IMR-90 (cell line): ENCODE measurements around the gene FBXL13. TPM values are rescaled to one million over a fixed set of nuclear protein-coding genes. Genes with fewer than 3 reads are reported as not detected.

Source experiments
- ATAC-seq: fragments of 200-7000 bp; cut with Tn5 transposase; 2 replicates; pipeline ENCODE4 v1.9.1; 2020; ENCODE audit warnings: low read depth, mild to moderate bottlenecking, moderate library complexity
- BruUV-seq: library from RNA; stranded (reverse); fragments of 400-500 nt; replicated peaks from 2 replicates; lab custom pipeline; 2021; lab: Mats Ljungman, UMichigan
- CTCF ChIA-PET: fragments of 300-600 bp; formaldehyde crosslinking; extraction: SDS; loops from one replicate; lab custom pipeline; 2021; ENCODE audit warnings: antibody characterized with exemption; lab: Yijun Ruan, JAX
- POLR2A ChIA-PET: fragments of 300-600 bp; sonication (Branson Sonifier 250); formaldehyde crosslinking; loops from one replicate; lab custom pipeline; 2022; ENCODE audit warnings: antibody characterized with exemption; ENCODE audit not compliant: unreplicated experiment; lab: Charles Lee
- DNase-seq: peaks from one replicate; pipeline ENCODE4 v3.0.0; 2013
- H2AFZ ChIP-seq: replicated peaks from 2 replicates; pipeline ENCODE3; 2013; ENCODE audit warnings: low read length, mild to moderate bottlenecking; ENCODE audit not compliant: poor library complexity
- H2AK5ac ChIP-seq: 2 replicates; pipeline ENCODE4 v1.6.1; 2013; ENCODE audit warnings: low read depth, low read length, inconsistent platforms
- H2AK9ac ChIP-seq: replicated peaks from 2 replicates; pipeline ENCODE3; 2013; ENCODE audit warnings: mild to moderate bottlenecking, low read depth, low read length, moderate library complexity; ENCODE audit not compliant: poor library complexity
- H2BK120ac ChIP-seq: 2 replicates; pipeline ENCODE4 v1.6.1; 2013; ENCODE audit warnings: low read depth, low read length, inconsistent platforms
- H2BK15ac ChIP-seq: 3 replicates; pipeline ENCODE4 v1.6.1; 2013; ENCODE audit warnings: low read depth, low read length, inconsistent platforms
- H2BK20ac ChIP-seq: 2 replicates; pipeline ENCODE4 v1.6.1; 2013; ENCODE audit warnings: low read depth, mild to moderate bottlenecking, inconsistent platforms, low read length, moderate library complexity
- H2BK5ac ChIP-seq: 2 replicates; pipeline ENCODE4 v1.6.1; 2013; ENCODE audit warnings: mild to moderate bottlenecking, low read depth, low read length, inconsistent platforms; ENCODE audit not compliant: poor library complexity, severe bottlenecking
- H3K14ac ChIP-seq: replicated peaks from 2 replicates; pipeline ENCODE4 v1.6.1; 2013; ENCODE audit warnings: low read depth, low read length, inconsistent platforms
- H3K18ac ChIP-seq: 2 replicates; pipeline ENCODE4 v1.6.1; 2013; ENCODE audit warnings: low read depth, low read length, control low read depth
- H3K23ac ChIP-seq: 2 replicates; pipeline ENCODE4 v1.6.1; 2013; ENCODE audit warnings: low read depth, low read length, inconsistent platforms
- H3K27ac ChIP-seq: 2 replicates; pipeline ENCODE4 v1.5.1; 2013; ENCODE audit warnings: mild to moderate bottlenecking, control low read depth, low read length; ENCODE audit not compliant: insufficient read depth
- H3K27me3 ChIP-seq: 2 replicates; pipeline ENCODE4 v1.6.1; 2013; ENCODE audit warnings: low read length; ENCODE audit not compliant: control insufficient read depth, insufficient read depth
- H3K36me3 ChIP-seq: 2 replicates; pipeline ENCODE4 v1.6.1; 2013; ENCODE audit warnings: low read length, mixed read lengths; ENCODE audit not compliant: control insufficient read depth, insufficient read depth
- H3K4ac ChIP-seq: 2 replicates; pipeline ENCODE4 v1.6.1; 2013; ENCODE audit warnings: low read depth, low read length, inconsistent platforms
- H3K4me1 ChIP-seq: 2 replicates; pipeline ENCODE4 v1.6.1; 2013; ENCODE audit warnings: low read length, mixed read lengths; ENCODE audit not compliant: control insufficient read depth, insufficient read depth
- H3K4me2 ChIP-seq: 2 replicates; pipeline ENCODE4 v1.6.1; 2013; ENCODE audit warnings: low read depth, mild to moderate bottlenecking, control low read depth, low read length, moderate library complexity
- H3K4me3 ChIP-seq: 2 replicates; pipeline ENCODE4 v1.5.1; 2013; ENCODE audit warnings: low read depth, mild to moderate bottlenecking, control low read depth, low read length, moderate library complexity; ENCODE audit not compliant: insufficient read depth
- H3K56ac ChIP-seq: 2 replicates; pipeline ENCODE4 v1.6.1; 2013; ENCODE audit warnings: low read length, inconsistent platforms; ENCODE audit not compliant: insufficient read depth; ENCODE audit errors: extremely low read depth
- H3K79me1 ChIP-seq, 2 experiments: 2 replicates each; pipeline ENCODE4 v1.6.1; 2013; ENCODE audit warnings: low read length in 2 of 2, inconsistent platforms in 1 of 2, low read depth in 1 of 2
- H3K9ac ChIP-seq: 2 replicates; pipeline ENCODE4 v1.6.1; 2013; ENCODE audit warnings: low read depth, low read length, control low read depth
- H3K9me1 ChIP-seq: 2 replicates; pipeline ENCODE4 v1.6.1; 2013; ENCODE audit warnings: low read length, inconsistent platforms; ENCODE audit not compliant: insufficient read depth
- H3K9me3 ChIP-seq: 2 replicates; pipeline ENCODE4 v1.6.1; 2013; ENCODE audit warnings: low read length; ENCODE audit not compliant: control insufficient read depth, insufficient read depth
- H4K20me1 ChIP-seq: 2 replicates; pipeline ENCODE4 v1.6.1; 2013; ENCODE audit warnings: low read length, inconsistent platforms; ENCODE audit not compliant: insufficient read depth
- H4K5ac ChIP-seq: 2 replicates; pipeline ENCODE4 v1.6.1; 2013; ENCODE audit warnings: mild to moderate bottlenecking, low read depth, low read length, control low read depth
- H4K8ac ChIP-seq, 2 experiments: 2 replicates each; pipeline ENCODE4 v1.6.1; 2013; ENCODE audit warnings: low read depth in 2 of 2, low read length in 2 of 2, control low read depth in 1 of 2, inconsistent platforms in 1 of 2
- H4K91ac ChIP-seq: 2 replicates; pipeline ENCODE4 v1.6.1; 2013; ENCODE audit warnings: low read depth, low read length, inconsistent platforms; ENCODE audit not compliant: insufficient read depth
- BHLHE40 ChIP-seq: fragments of 150-350 bp; IDR thresholded peaks from 2 replicates; pipeline ENCODE4 v1.6.1; 2016; ENCODE audit warnings: mild to moderate bottlenecking, low read depth, low read length
- FOS ChIP-seq: fragments of 150-350 bp; IDR thresholded peaks from 2 replicates; pipeline ENCODE4 v1.6.1; 2016; ENCODE audit warnings: low read depth, low read length
- MAFK ChIP-seq: IDR thresholded peaks from 2 replicates; pipeline ENCODE4 v1.6.1; 2012; ENCODE audit warnings: low read depth, low read length, improper control_type of control experiment
- MAZ ChIP-seq: IDR thresholded peaks from 2 replicates; pipeline ENCODE4 v1.6.1; 2012; ENCODE audit warnings: low read depth, mild to moderate bottlenecking, low read length, improper control_type of control experiment, moderate library complexity, borderline replicate concordance
- MXI1 ChIP-seq: IDR thresholded peaks from 2 replicates; pipeline ENCODE4 v1.6.1; 2012; ENCODE audit warnings: low read depth, mild to moderate bottlenecking, low read length, moderate library complexity, borderline replicate concordance
- NFE2L2 ChIP-seq: fragments of 150-350 bp; IDR thresholded peaks from 2 replicates; pipeline ENCODE4 v1.6.1; 2016; ENCODE audit warnings: low read depth, mild to moderate bottlenecking, low read length
- POLR2A ChIP-seq: IDR thresholded peaks from 2 replicates; pipeline ENCODE4 v1.6.1; 2012; ENCODE audit warnings: mild to moderate bottlenecking, low read depth, low read length
- RAD21 ChIP-seq: IDR thresholded peaks from 2 replicates; pipeline ENCODE4 v1.6.1; 2012; ENCODE audit warnings: low read length, improper control_type of control experiment
- RCOR1 ChIP-seq: IDR thresholded peaks from 2 replicates; pipeline ENCODE4 v1.6.1; 2012; ENCODE audit warnings: mild to moderate bottlenecking, low read length, improper control_type of control experiment; ENCODE audit not compliant: insufficient replicate concordance
- RFX5 ChIP-seq: IDR thresholded peaks from 2 replicates; pipeline ENCODE4 v1.8.0; 2012; ENCODE audit warnings: low read depth, mild to moderate bottlenecking, low read length, moderate library complexity
- SMC3 ChIP-seq: fragments of 150-350 bp; IDR thresholded peaks from 2 replicates; pipeline ENCODE4 v1.6.1; 2016; ENCODE audit warnings: low read depth, mild to moderate bottlenecking, antibody characterized with exemption, low read length, moderate library complexity
- WGBS, 2 experiments: methylation state at CpG; one replicate each; pipeline versions ENCODE4 v1.1.5 to v1.1.7; 2013; ENCODE audit warnings: missing lambda C conversion rate in 2 of 2; ENCODE audit not compliant: insufficient read length in 1 of 2; ENCODE audit errors: extremely low coverage in 2 of 2; 5-methylcytosine and 5-hydroxymethylcytosine counted together
- dilution Hi-C: fragments of 300-500 bp; cut with HindIII; formaldehyde crosslinking; loops from one replicate; pipeline ENCODE4 v1.14.3; 2018; ENCODE audit warnings: low sequenced_read_pairs; ENCODE audit not compliant: unreplicated experiment
- in situ Hi-C: fragments of 300-500 bp; cut with MboI; formaldehyde crosslinking; loops from 3 replicates; pipeline ENCODE4 v1.14.3; 2019; ENCODE audit warnings: low sequenced_read_pairs, inconsistent platforms, mixed read lengths
- intact Hi-C: fragments of 100-400 bp; cut with micrococcal nuclease; formaldehyde crosslinking; loops from 2 replicates; pipeline ENCODE4 v1.10.0; 2022
- polyA plus RNA-seq, 3 experiments: library from polyadenylated mRNA; depleted of rRNA; stranded (reverse); fragments of >200 nt; gene quantifications; 2 replicates each; pipeline ENCODE4 v1.2.3, GENCODE V29; 2012; ENCODE audit warnings: low replicate concordance in 1 of 3
- total RNA-seq: library from RNA; depleted of rRNA; stranded (reverse); fragments of >200 nt; gene quantifications from 2 replicates; pipeline ENCODE4 v1.2.3, GENCODE V29; 2012
- TF ChIP-seq, protein P1 (sequence below): fragments of 150-350 bp; IDR thresholded peaks from 2 replicates; pipeline ENCODE4 v1.6.1; 2017; ENCODE audit warnings: mild to moderate bottlenecking, antibody characterized with exemption, low read length, low read depth
- TF ChIP-seq, protein P2 (sequence below): fragments of 150-350 bp; IDR thresholded peaks from 2 replicates; pipeline ENCODE4 v1.6.1; 2016; ENCODE audit warnings: low read depth, mild to moderate bottlenecking, low read length, moderate library complexity, borderline replicate concordance
- TF ChIP-seq, protein P3 (sequence below): conservative IDR thresholded peaks from 2 replicates; pipeline ENCODE4 v1.5.1; 2012; ENCODE audit warnings: mild to moderate bottlenecking, low read depth, low read length, improper control_type of control experiment

Gene FBXL13
- total and polyA plus RNA-seq, 2 of the 4 experiments (the other 2 are of a cell fraction) = 0.24 to 0.36 TPM

DNA sequence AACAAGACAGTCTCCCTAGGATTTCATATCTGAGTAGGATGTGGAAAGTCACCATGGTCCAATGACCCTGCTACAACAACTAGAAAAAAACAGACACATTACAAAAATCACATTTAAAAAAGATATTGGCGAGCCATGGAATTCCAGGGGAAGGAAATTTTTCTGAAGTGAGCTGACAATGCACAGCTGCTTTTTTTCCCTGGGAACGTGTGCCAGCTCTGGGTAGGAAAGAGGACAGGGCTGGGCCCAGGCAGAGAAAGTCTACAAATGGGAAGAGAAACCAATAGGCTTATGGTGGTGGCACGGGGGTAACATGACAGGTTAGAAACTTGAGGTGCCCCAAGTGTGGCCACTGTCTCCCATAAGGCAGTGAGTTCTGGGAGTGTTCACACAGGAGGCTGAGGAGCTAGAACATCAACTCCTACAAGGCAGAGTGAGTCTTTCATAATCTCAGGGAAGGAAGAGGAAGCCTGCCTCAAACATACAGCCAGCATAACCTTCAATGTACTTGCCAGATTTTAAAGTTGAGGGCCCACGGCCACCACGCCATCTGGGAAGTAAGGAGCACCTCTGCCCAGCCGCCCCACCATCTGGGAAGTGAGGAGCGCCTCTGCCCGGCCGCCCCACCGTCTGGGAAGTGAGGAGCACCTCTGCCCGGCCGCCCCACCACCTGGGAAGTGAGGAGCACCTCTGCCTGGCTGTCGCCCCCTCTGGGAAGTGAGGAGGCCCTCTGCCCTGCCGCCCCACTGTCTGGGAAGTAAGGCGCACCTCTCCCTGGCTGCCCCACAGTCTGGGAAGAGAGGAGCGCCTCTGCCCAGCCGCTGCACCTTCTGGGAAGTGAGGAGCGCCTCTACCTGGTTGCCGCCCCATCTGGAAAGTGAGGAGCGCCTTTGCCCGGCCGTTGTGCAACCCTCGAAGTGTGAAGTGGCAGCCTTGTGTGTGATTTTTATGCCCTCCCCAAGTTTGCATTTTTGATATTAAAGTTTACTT, 5.9 kb downstream of the FBXL13 start:
- Histone ChIP-seq H3K27me3 (no peaks in the 10 kb centered on the region), H2BK120ac (no peak overlapping the region), H3K4me3 (no peak overlapping the region), H2AK9ac (no peak overlapping the region), H3K27ac (no peak overlapping the region), H3K56ac (no peak overlapping the region), H3K36me3 (no peaks in the 10 kb centered on the region), H3K23ac (no peak overlapping the region), H2BK20ac (no peak overlapping the region), H3K4me2 (no peak overlapping the region), H3K9me3 (no peaks in the 10 kb centered on the region), H4K20me1 (no peaks in the 10 kb centered on the region), H4K5ac (no peak overlapping the region), H3K4me1 (no peaks in the 10 kb centered on the region), H2BK15ac (no peak overlapping the region), H3K79me1 (0 out of 4 replicates have a peak, but pooled peaks cover 0 to 1% of the 10 kb centered on the region in 2 experiments), H3K18ac (no peak overlapping the region), H2AK5ac (no peak overlapping the region), H3K14ac (no peak overlapping the region), H3K9ac (no peak overlapping the region), H3K4ac (no peak overlapping the region), H2BK5ac (no peak overlapping the region), H4K91ac (no peak overlapping the region), H4K8ac (no peak overlapping the region), H2AFZ (no peak overlapping the region), H3K9me1 (peaks cover 6% of the 10 kb centered on the region)
- ChIA-PET CTCF (no interaction called here), POLR2A (no interaction called here)
- DNase-seq = no peak
- in situ Hi-C loops = loop anchor here (10.0 kb wide), 1 partner anchor 324 kb away; the partner anchor contains the start of gene FAM185A
- intact Hi-C loops = no loop called here
- dilution Hi-C loops = no loop called here
- no TSS peak for BruUV-seq
- WGBS, 2 experiments = 100% methylated on average over 1 of the region's 23 CpGs; no CpG with 5 or more reads in 1 of the 2 experiments
- ATAC-seq = no peak
- TF ChIP-seq RCOR1 (no peak), FOS (no peak), MXI1 (no peak), MAFK (no peak), RAD21 (no peak), RFX5 (no peak), NFE2L2 (no peak), SMC3 (no peak), BHLHE40 (no peak), POLR2A (no peak), MAZ (no peak)
- TF ChIP-seq, protein P1, sequence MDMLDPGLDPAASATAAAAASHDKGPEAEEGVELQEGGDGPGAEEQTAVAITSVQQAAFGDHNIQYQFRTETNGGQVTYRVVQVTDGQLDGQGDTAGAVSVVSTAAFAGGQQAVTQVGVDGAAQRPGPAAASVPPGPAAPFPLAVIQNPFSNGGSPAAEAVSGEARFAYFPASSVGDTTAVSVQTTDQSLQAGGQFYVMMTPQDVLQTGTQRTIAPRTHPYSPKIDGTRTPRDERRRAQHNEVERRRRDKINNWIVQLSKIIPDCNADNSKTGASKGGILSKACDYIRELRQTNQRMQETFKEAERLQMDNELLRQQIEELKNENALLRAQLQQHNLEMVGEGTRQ = no peak
- TF ChIP-seq, protein P2, sequence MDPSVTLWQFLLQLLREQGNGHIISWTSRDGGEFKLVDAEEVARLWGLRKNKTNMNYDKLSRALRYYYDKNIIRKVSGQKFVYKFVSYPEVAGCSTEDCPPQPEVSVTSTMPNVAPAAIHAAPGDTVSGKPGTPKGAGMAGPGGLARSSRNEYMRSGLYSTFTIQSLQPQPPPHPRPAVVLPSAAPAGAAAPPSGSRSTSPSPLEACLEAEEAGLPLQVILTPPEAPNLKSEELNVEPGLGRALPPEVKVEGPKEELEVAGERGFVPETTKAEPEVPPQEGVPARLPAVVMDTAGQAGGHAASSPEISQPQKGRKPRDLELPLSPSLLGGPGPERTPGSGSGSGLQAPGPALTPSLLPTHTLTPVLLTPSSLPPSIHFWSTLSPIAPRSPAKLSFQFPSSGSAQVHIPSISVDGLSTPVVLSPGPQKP = no peak
- TF ChIP-seq, protein P3, sequence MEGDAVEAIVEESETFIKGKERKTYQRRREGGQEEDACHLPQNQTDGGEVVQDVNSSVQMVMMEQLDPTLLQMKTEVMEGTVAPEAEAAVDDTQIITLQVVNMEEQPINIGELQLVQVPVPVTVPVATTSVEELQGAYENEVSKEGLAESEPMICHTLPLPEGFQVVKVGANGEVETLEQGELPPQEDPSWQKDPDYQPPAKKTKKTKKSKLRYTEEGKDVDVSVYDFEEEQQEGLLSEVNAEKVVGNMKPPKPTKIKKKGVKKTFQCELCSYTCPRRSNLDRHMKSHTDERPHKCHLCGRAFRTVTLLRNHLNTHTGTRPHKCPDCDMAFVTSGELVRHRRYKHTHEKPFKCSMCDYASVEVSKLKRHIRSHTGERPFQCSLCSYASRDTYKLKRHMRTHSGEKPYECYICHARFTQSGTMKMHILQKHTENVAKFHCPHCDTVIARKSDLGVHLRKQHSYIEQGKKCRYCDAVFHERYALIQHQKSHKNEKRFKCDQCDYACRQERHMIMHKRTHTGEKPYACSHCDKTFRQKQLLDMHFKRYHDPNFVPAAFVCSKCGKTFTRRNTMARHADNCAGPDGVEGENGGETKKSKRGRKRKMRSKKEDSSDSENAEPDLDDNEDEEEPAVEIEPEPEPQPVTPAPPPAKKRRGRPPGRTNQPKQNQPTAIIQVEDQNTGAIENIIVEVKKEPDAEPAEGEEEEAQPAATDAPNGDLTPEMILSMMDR = no peak
